Neural cell (in vitro differentiated cells): ENCODE results near the gene CLCNKB. TPM values are rescaled to one million over a fixed set of nuclear protein-coding genes. Genes with fewer than 3 reads are reported as not detected.

Source experiments
- H2AFZ ChIP-seq: fragments of 200-600, 300-800 bp; sonication (generic), shearing (Covaris generic); 2 replicates; pipeline ENCODE4 v1.6.0; 2014; ENCODE audit warnings: low read depth, mild to moderate bottlenecking, antibody characterized with exemption, low read length, moderate library complexity
- H3F3A ChIP-seq: fragments of 200-600 bp; shearing (Covaris generic); 2 replicates; pipeline ENCODE4 v1.6.1; 2016; ENCODE audit warnings: mild to moderate bottlenecking, moderate library complexity, mixed read lengths, antibody characterized with exemption, low read length; ENCODE audit not compliant: insufficient read depth, poor library complexity, severe bottlenecking
- H3K27ac ChIP-seq: fragments of 200-600, 300-800 bp; sonication (generic), shearing (Covaris generic); 2 replicates; pipeline ENCODE4 v1.5.1; 2014; ENCODE audit warnings: mild to moderate bottlenecking, low read length, moderate library complexity
- H3K27me3 ChIP-seq: fragments of 300-800, 200-600 bp; sonication (generic), shearing (Covaris generic); 2 replicates; pipeline ENCODE4 v1.6.0; 2014; ENCODE audit warnings: mild to moderate bottlenecking, low read depth, low read length, moderate library complexity; ENCODE audit not compliant: insufficient read depth
- H3K36me3 ChIP-seq: fragments of 300-800, 200-600 bp; sonication (generic), shearing (Covaris generic); 2 replicates; pipeline ENCODE4 v1.5.1; 2014; ENCODE audit warnings: mild to moderate bottlenecking, antibody characterized with exemption, low read length, moderate library complexity; ENCODE audit not compliant: insufficient read depth
- H3K4me2 ChIP-seq: fragments of 300-800, 200-600 bp; sonication (generic), shearing (Covaris generic); 2 replicates; pipeline ENCODE4 v1.6.0; 2014; ENCODE audit warnings: mild to moderate bottlenecking, low read length
- H3K4me3 ChIP-seq: fragments of 300-800, 200-600 bp; sonication (generic), shearing (Covaris generic); 2 replicates; pipeline ENCODE4 v1.5.1; 2014; ENCODE audit warnings: mild to moderate bottlenecking, low read length, moderate library complexity
- H3K79me2 ChIP-seq: fragments of 200-600 bp; shearing (Covaris generic); replicated peaks from 2 replicates; pipeline ENCODE4 v1.6.0; 2014; ENCODE audit warnings: mild to moderate bottlenecking, low read length, moderate library complexity; ENCODE audit not compliant: insufficient read depth
- H3K9ac ChIP-seq: fragments of 300-800, 200-600 bp; sonication (generic), shearing (Covaris generic); 2 replicates; pipeline ENCODE4 v1.6.1; 2016; ENCODE audit warnings: mild to moderate bottlenecking, low read length, mixed read lengths
- H3K9me2 ChIP-seq: fragments of 200-600 bp; shearing (Covaris generic); 2 replicates; pipeline ENCODE4 v1.6.1; 2016; ENCODE audit warnings: mild to moderate bottlenecking, low read length, mixed read lengths; ENCODE audit not compliant: insufficient read depth
- H3K9me3 ChIP-seq: fragments of 200-600, 300-800 bp; sonication (generic), shearing (Covaris generic); 2 replicates; pipeline ENCODE4 v1.6.1; 2016; ENCODE audit warnings: mild to moderate bottlenecking, mixed run types, low read length, moderate library complexity, mixed read lengths
- H4K20me1 ChIP-seq: fragments of 200-600 bp; shearing (Covaris generic); 2 replicates; pipeline ENCODE4 v1.6.1; 2016; ENCODE audit warnings: mild to moderate bottlenecking, mixed run types; ENCODE audit not compliant: insufficient read depth
- EP300 ChIP-seq: fragments of 450-650 bp; conservative IDR thresholded peaks from 2 replicates; pipeline ENCODE4 v1.6.1; 2014; ENCODE audit warnings: antibody characterized with exemption, mild to moderate bottlenecking, moderate library complexity; ENCODE audit not compliant: poor library complexity, severe bottlenecking
- EZH2 ChIP-seq: fragments of 200-600, 300-800 bp; shearing (Covaris generic), sonication (generic); IDR thresholded peaks from 2 replicates; pipeline ENCODE4 v1.6.1; 2014; ENCODE audit warnings: antibody characterized with exemption, low read length, borderline replicate concordance, mild to moderate bottlenecking; ENCODE audit not compliant: insufficient read depth, poor library complexity, severe bottlenecking
- MXI1 ChIP-seq: fragments of 450-650 bp; conservative IDR thresholded peaks from 2 replicates; pipeline ENCODE4 v1.6.1; 2014; ENCODE audit warnings: antibody characterized with exemption, mild to moderate bottlenecking; ENCODE audit not compliant: poor library complexity, severe bottlenecking
- POLR2AphosphoS5 ChIP-seq: IDR thresholded peaks from 2 replicates; pipeline ENCODE4 v1.6.1; 2012
- RAD21 ChIP-seq: fragments of 450-650 bp; conservative IDR thresholded peaks from 2 replicates; pipeline ENCODE4 v1.6.1; 2014; ENCODE audit warnings: antibody characterized with exemption, mild to moderate bottlenecking, moderate library complexity
- REST ChIP-seq: IDR thresholded peaks from 2 replicates; pipeline ENCODE4 v1.6.1; 2012; ENCODE audit warnings: borderline replicate concordance
- SMC3 ChIP-seq: fragments of 450-650 bp; conservative IDR thresholded peaks from 2 replicates; pipeline ENCODE4 v1.6.1; 2014; ENCODE audit warnings: antibody characterized with exemption, mild to moderate bottlenecking, moderate library complexity; ENCODE audit not compliant: poor library complexity
- TAF1 ChIP-seq: IDR thresholded peaks from 2 replicates; pipeline ENCODE4 v1.6.1; 2012; ENCODE audit warnings: low read depth
- polyA plus RNA-seq: library from polyadenylated mRNA; depleted of rRNA; stranded (reverse); fragments of >200 nt; gene quantifications from 2 replicates; pipeline ENCODE4 v1.2.3, GENCODE V29; 2014
- TF ChIP-seq, protein P1 (sequence below): fragments of 450-650 bp; IDR thresholded peaks from 2 replicates; pipeline ENCODE4 v1.5.1; 2014; ENCODE audit warnings: antibody characterized with exemption, mild to moderate bottlenecking, moderate library complexity; ENCODE audit not compliant: poor library complexity, severe bottlenecking

CLCNKB gene
- polyA plus RNA-seq, 1 donor from 2014 or later = not detected

DNA sequence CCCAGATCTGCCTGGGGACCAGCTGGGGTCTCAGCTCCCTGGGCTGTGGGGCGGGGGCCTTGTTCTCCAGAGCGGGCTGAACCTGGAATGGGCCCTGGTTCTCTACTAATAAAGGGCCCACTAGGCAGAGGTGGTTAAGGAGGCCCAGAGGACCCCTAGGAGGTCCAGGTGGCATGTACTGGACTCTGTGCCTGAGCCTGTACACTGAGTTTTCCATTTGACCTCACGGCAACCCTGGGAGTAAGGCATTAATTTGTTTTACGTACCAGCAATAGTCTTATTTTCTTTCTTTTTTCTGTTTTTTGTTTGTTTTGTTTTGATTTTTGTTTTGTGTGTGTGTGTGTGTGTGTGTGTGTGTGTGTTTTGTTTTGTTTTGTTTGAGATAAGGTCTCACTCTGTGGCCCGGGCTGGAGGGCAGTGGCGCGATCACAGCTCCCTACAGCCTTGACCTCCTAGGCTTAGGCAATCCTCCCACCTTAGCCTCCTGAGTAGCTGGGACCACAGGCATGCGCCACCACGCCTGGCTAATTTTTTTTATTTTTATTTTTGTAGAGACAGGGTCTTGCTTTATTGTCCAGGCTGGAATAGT, 49.4 kb downstream of the CLCNKB start:
- Histone ChIP-seq H3K27ac (no peak overlapping the region), H4K20me1 (no peaks in the 10 kb centered on the region), H3K4me3 (no peak overlapping the region), H3K9me2 (no peaks in the 10 kb centered on the region), H2AFZ (no peak overlapping the region), H3K9ac (no peak overlapping the region), H3F3A (no peaks in the 10 kb centered on the region), H3K27me3 (no peaks in the 10 kb centered on the region), H3K4me2 (no peak overlapping the region), H3K9me3 (no peaks in the 10 kb centered on the region), H3K79me2 (no peaks in the 10 kb centered on the region), H3K36me3 (no peaks in the 10 kb centered on the region)
- TF ChIP-seq POLR2AphosphoS5 (no peak), EZH2 (no peak), EP300 (no peak), REST (no peak), SMC3 (no peak), TAF1 (no peak), MXI1 (no peak), RAD21 (no peak)
- TF ChIP-seq, protein P1, sequence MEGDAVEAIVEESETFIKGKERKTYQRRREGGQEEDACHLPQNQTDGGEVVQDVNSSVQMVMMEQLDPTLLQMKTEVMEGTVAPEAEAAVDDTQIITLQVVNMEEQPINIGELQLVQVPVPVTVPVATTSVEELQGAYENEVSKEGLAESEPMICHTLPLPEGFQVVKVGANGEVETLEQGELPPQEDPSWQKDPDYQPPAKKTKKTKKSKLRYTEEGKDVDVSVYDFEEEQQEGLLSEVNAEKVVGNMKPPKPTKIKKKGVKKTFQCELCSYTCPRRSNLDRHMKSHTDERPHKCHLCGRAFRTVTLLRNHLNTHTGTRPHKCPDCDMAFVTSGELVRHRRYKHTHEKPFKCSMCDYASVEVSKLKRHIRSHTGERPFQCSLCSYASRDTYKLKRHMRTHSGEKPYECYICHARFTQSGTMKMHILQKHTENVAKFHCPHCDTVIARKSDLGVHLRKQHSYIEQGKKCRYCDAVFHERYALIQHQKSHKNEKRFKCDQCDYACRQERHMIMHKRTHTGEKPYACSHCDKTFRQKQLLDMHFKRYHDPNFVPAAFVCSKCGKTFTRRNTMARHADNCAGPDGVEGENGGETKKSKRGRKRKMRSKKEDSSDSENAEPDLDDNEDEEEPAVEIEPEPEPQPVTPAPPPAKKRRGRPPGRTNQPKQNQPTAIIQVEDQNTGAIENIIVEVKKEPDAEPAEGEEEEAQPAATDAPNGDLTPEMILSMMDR = no peak

GRCh38 chr1:16093611-16094010, 50.0 kb downstream of the CLCNKB start:
- TF ChIP-seq RAD21 (no peak), TAF1 (no peak), MXI1 (no peak), POLR2AphosphoS5 (no peak)
- Histone ChIP-seq H3K9ac (no peak overlapping the region), H3K27ac (no peak overlapping the region), H3K4me3 (no peak overlapping the region), H3F3A (no peaks in the 10 kb centered on the region), H3K27me3 (no peaks in the 10 kb centered on the region), H4K20me1 (no peaks in the 10 kb centered on the region), H3K9me3 (no peaks in the 10 kb centered on the region), H2AFZ (no peak overlapping the region), H3K4me2 (no peak overlapping the region), H3K9me2 (no peaks in the 10 kb centered on the region), H3K36me3 (no peaks in the 10 kb centered on the region), H3K79me2 (no peaks in the 10 kb centered on the region)
